SU-DHL-6 (cell line): ENCODE measurements around the gene CHST6.

Experiments used
- H2AFZ ChIP-seq: fragments of 200-600 bp; sonication (generic); 2 replicates; pipeline ENCODE4 v1.6.1; 2014; ENCODE audit warnings: low read depth, mild to moderate bottlenecking, moderate library complexity, mixed read lengths, antibody characterized with exemption, low read length; ENCODE audit not compliant: severe bottlenecking
- H3F3A ChIP-seq: fragments of 200-600 bp; shearing (Covaris generic); 2 replicates; pipeline ENCODE4 v1.6.0; 2016; ENCODE audit warnings: antibody characterized with exemption, mild to moderate bottlenecking; ENCODE audit not compliant: insufficient read depth
- H3K27ac ChIP-seq: fragments of 200-600 bp; sonication (generic); 2 replicates; pipeline ENCODE4 v1.5.1; 2016; ENCODE audit warnings: low read depth, mild to moderate bottlenecking, low read length, moderate library complexity, mixed read lengths
- H3K27me3 ChIP-seq: fragments of 200-600 bp; sonication (generic), shearing (Covaris generic); 2 replicates; pipeline ENCODE4 v1.6.0; 2014; ENCODE audit warnings: mild to moderate bottlenecking, low read length
- H3K36me3 ChIP-seq: fragments of 200-600 bp; sonication (generic); 2 replicates; pipeline ENCODE4 v1.6.1; 2014; ENCODE audit warnings: mild to moderate bottlenecking, low read length, mixed read lengths
- H3K4me2 ChIP-seq: fragments of 300-600, 200-600 bp; shearing (Covaris generic), sonication (generic); 2 replicates; pipeline ENCODE4 v1.6.0; 2014; ENCODE audit warnings: low read length, low read depth, mild to moderate bottlenecking; ENCODE audit not compliant: poor library complexity, severe bottlenecking
- H3K4me3 ChIP-seq: fragments of 200-600 bp; sonication (generic); 2 replicates; pipeline ENCODE4 v1.5.1; 2014; ENCODE audit warnings: antibody characterized with exemption, low read length, mild to moderate bottlenecking, mixed read lengths; ENCODE audit not compliant: insufficient read depth, poor library complexity, severe bottlenecking
- H3K79me2 ChIP-seq: fragments of 200-600 bp; sonication (generic); 2 replicates; pipeline ENCODE4 v1.6.1; 2014; ENCODE audit warnings: mild to moderate bottlenecking, low read length, moderate library complexity; ENCODE audit not compliant: insufficient read depth
- H3K9ac ChIP-seq: fragments of 200-600 bp; sonication (generic); 2 replicates; pipeline ENCODE4 v1.7.0; 2014; ENCODE audit warnings: mild to moderate bottlenecking, low read length
- H3K9me2 ChIP-seq: fragments of 200-600 bp; sonication (generic); replicated peaks from 2 replicates; pipeline ENCODE4 v1.6.1; 2014; ENCODE audit warnings: low read length; ENCODE audit not compliant: insufficient read depth
- H3K9me3 ChIP-seq: fragments of 200-600 bp; sonication (generic); 2 replicates; pipeline ENCODE4 v1.6.1; 2014; ENCODE audit warnings: low read length, mixed read lengths; ENCODE audit not compliant: insufficient read depth
- H4K20me1 ChIP-seq: fragments of 200-600 bp; sonication (generic); 2 replicates; pipeline ENCODE4 v1.6.1; 2014; ENCODE audit warnings: low read depth, mild to moderate bottlenecking, antibody characterized with exemption, low read length, moderate library complexity, mixed read lengths
- EZH2phosphoT487 ChIP-seq: fragments of 200-600 bp; sonication (generic), shearing (Covaris generic); conservative IDR thresholded peaks from 2 replicates; pipeline ENCODE4 v1.6.1; 2018; ENCODE audit warnings: mild to moderate bottlenecking, antibody characterized with exemption, low read length, moderate library complexity, mixed read lengths
- TF ChIP-seq, protein P1 (sequence below): fragments of 200-600 bp; sonication (generic); IDR thresholded peaks from one replicate; pipeline ENCODE4 v1.5.1; 2017; ENCODE audit warnings: antibody characterized with exemption, mild to moderate bottlenecking, low read length, moderate library complexity; ENCODE audit not compliant: insufficient read depth, poor library complexity, severe bottlenecking

CHST6 gene

DNA sequence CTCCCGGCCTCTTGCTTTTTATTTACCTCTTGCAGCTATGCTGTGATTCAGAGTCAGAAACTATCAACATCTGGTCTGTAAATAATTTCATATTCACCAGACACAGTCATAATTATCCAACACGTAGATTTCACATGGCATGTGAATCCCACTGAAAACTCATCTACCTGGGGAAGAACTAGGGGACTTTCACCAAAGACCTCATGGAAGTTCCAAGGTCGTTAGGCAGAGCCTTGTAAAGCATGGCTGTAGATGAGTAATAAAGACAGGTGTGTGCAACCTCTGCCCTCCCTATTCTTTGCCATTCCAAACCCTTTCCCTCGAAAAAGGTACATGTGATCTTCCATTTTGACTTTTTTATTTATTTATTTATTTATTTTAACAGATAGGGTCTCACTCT is 42.5 kb upstream of the CHST6 start:
- no peak overlapping the region for H3K4me2 ChIP-seq
- H3K27ac ChIP-seq, result no peak overlapping the region
- no peaks in the 10 kb centered on the region for H3K36me3 ChIP-seq
- H3K9me2 ChIP-seq, result no peaks in the 10 kb centered on the region
- H3K79me2 ChIP-seq, result no peaks in the 10 kb centered on the region
- H3K9ac ChIP-seq, result no peak overlapping the region
- H3K4me3 ChIP-seq, result no peak overlapping the region
- H3K27me3 ChIP-seq, result no peaks in the 10 kb centered on the region
- H3F3A ChIP-seq, result no peaks in the 10 kb centered on the region
- TF ChIP-seq, protein P1, sequence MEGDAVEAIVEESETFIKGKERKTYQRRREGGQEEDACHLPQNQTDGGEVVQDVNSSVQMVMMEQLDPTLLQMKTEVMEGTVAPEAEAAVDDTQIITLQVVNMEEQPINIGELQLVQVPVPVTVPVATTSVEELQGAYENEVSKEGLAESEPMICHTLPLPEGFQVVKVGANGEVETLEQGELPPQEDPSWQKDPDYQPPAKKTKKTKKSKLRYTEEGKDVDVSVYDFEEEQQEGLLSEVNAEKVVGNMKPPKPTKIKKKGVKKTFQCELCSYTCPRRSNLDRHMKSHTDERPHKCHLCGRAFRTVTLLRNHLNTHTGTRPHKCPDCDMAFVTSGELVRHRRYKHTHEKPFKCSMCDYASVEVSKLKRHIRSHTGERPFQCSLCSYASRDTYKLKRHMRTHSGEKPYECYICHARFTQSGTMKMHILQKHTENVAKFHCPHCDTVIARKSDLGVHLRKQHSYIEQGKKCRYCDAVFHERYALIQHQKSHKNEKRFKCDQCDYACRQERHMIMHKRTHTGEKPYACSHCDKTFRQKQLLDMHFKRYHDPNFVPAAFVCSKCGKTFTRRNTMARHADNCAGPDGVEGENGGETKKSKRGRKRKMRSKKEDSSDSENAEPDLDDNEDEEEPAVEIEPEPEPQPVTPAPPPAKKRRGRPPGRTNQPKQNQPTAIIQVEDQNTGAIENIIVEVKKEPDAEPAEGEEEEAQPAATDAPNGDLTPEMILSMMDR, result no peak
- no peak for TF ChIP-seq EZH2phosphoT487
- H4K20me1 ChIP-seq, result no peaks in the 10 kb centered on the region
- H2AFZ ChIP-seq, result no peak overlapping the region
- no peaks in the 10 kb centered on the region for H3K9me3 ChIP-seq

DNA sequence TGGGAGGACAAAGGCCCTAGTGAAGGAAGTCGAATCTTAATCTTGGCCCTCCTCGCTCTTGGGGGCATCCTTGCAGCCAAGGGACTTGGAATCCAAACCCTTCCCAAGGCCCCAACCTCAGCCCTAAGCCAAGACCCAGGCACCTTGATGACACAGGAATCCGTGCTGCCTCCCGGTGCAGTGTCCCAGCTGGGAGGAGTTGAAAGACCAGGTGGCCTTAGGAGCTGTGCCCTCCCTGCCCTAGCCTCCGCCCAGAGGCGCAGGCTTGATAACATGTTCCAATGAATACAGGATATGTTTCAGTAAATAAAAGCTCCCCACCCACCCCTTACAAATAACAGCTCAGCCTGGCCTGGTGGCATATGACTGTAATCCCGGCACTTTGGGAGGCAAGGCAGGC is 40.7 kb upstream of the CHST6 start, which contains the start of gene CHST5:
TSS of gene CHST5 (minus strand) at position 208 of the 400 bp plus-strand sequence. CDS start 5,724 bp downstream, outside the sequence.
- Histone ChIP-seq H3K9ac (no peak within 1 kb of the TSS), H3K4me3 (no peak within 1 kb of the TSS), H3K4me2 (no peak within 1 kb of the TSS), H2AFZ (no peak within 1 kb of the TSS), H3K79me2 (no peaks in the 10 kb centered on the region), H3K27me3 (no peaks in the 10 kb centered on the region), H3K36me3 (no peaks in the 10 kb centered on the region), H3F3A (no peaks in the 10 kb centered on the region), H3K9me2 (no peaks in the 10 kb centered on the region), H4K20me1 (no peaks in the 10 kb centered on the region), H3K9me3 (no peaks in the 10 kb centered on the region), H3K27ac (no peak within 1 kb of the TSS)
- TF ChIP-seq, protein P1, result no peak
- no peak for TF ChIP-seq EZH2phosphoT487

DNA sequence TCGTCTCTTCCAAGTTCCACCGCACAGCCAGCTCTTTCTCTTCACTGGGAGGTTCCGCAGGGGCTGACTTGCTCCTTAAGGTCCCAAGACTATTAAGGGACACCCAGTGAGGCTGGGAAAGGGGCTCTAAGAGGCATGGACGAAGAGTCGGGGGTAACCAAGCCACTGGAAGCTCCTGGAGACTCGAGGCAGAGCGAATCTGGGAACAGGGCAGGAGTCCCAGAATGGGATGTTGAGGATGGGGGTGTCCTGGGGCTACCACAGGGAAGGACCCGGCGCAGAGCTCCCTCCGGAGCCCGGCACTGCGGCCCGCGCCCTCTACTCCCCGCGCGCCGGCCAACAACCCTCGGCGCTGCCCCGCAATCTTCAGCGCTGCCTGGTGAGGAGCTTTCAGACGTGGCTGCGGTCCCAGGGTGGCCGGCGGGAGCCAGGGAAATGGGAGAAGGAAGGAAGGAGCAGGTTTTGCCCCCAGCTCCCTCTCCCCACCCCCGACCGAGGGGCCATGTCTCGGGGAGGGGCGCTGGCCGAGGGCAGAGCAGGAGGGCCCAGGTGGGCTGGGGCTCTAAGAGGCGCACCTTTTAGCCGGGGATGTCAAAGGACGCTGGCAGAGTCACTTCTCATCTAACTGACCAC is 40.1 kb upstream of the CHST6 start:
- H3K79me2 ChIP-seq, result no peaks in the 10 kb centered on the region
- H3K27ac ChIP-seq, result no peak overlapping the region

More for the DNA sequence above, 40.1 kb upstream of the CHST6 start:
- Histone ChIP-seq H2AFZ (no peak overlapping the region), H3K4me2 (no peak overlapping the region), H3K27me3 (no peaks in the 10 kb centered on the region), H4K20me1 (no peaks in the 10 kb centered on the region), H3K9me2 (no peaks in the 10 kb centered on the region), H3K4me3 (no peak overlapping the region), H3F3A (no peaks in the 10 kb centered on the region), H3K9ac (no peak overlapping the region), H3K9me3 (no peaks in the 10 kb centered on the region), H3K36me3 (no peaks in the 10 kb centered on the region)
- TF ChIP-seq, protein P1, result no peak
- no peak for TF ChIP-seq EZH2phosphoT487
